K562 (cell line): ENCODE results near the gene TEX13B. TPM values are rescaled to one million over a fixed set of nuclear protein-coding genes. Genes with fewer than 3 reads are reported as not detected.

Source experiments
- ATAC-seq: fragments of 200-7000 bp; cut with Tn5 transposase; 3 replicates; pipeline ENCODE4 v1.9.1; 2020; ENCODE audit warnings: moderate library complexity
- BruUV-seq: library from RNA; stranded (reverse); fragments of 400-500 nt; replicated peaks from 2 replicates; lab custom pipeline; 2021; lab: Mats Ljungman, UMichigan
- CTCF ChIA-PET: fragments of 300-600 bp; formaldehyde crosslinking; extraction: SDS; loops from one replicate; lab custom pipeline; 2021; ENCODE audit warnings: low intra/inter-chr PET ratio; lab: Yijun Ruan, JAX
- POLR2A ChIA-PET: fragments of 300-600, 350-650 bp; sonication (Branson Sonifier 250); formaldehyde crosslinking; extraction: SDS; loops from one replicate; lab custom pipeline; 2021; ENCODE audit warnings: antibody characterized with exemption, inconsistent platforms; lab: Yijun Ruan, JAX
- DNase-seq, 4 experiments: peaks; one replicate each; pipeline versions ENCODE4 v3.0.0 to v3.0.0-alpha.2; 2011 to 2018; ENCODE audit warnings: low spot score in 3 of 4, mixed read lengths in 3 of 4; ENCODE audit errors: extremely low read depth in 1 of 4
- FAIRE-seq: peaks from 2 replicates; lab custom pipeline; 2011; peaks lifted over from hg19 to GRCh38; lab: Jason Lieb, UNC
- H2AFZ ChIP-seq: 2 replicates; pipeline ENCODE4 v1.6.0; 2011; ENCODE audit warnings: low read depth, low read length, control low read depth, inconsistent platforms
- H3K27ac ChIP-seq: fragments of 200-600 bp; 3 replicates; pipeline ENCODE4 v1.8.0; 2011; ENCODE audit warnings: low read depth, mild to moderate bottlenecking, control low read depth, inconsistent platforms, low read length, moderate library complexity, mixed read lengths; ENCODE audit errors: extremely low read depth
- H3K27me3 ChIP-seq, 2 experiments: fragments of 300-600 bp in 1 of 2; 2 replicates in 1 of 2; 3 replicates in 1 of 2; pipeline versions ENCODE4 v1.6.0 to v1.8.0; 2011; ENCODE audit warnings: inconsistent platforms in 2 of 2, low read length in 2 of 2, mild to moderate bottlenecking in 1 of 2, mixed read lengths in 1 of 2, moderate library complexity in 1 of 2; ENCODE audit not compliant: control insufficient read depth in 2 of 2, insufficient read depth in 2 of 2
- H3K36me3 ChIP-seq: fragments of 300-600 bp; 3 replicates; pipeline ENCODE4 v1.8.0; 2011; ENCODE audit warnings: mild to moderate bottlenecking, low read length, inconsistent platforms; ENCODE audit not compliant: control insufficient read depth, insufficient read depth
- H3K4me1 ChIP-seq, 2 experiments: fragments of 200-600 bp in 1 of 2; replicated peaks in 1 of 2; 2 replicates in 1 of 2; 3 replicates in 1 of 2; pipeline versions ENCODE4 v1.5.1 to v1.8.0; 2011; ENCODE audit warnings: inconsistent platforms in 2 of 2, low read length in 2 of 2, mild to moderate bottlenecking in 1 of 2, mixed read lengths in 1 of 2, moderate library complexity in 1 of 2; ENCODE audit not compliant: control insufficient read depth in 2 of 2, insufficient read depth in 2 of 2
- H3K4me2 ChIP-seq: 2 replicates; pipeline ENCODE4 v1.6.1; 2011; ENCODE audit warnings: low read length, control low read depth, inconsistent platforms, mixed read lengths; ENCODE audit not compliant: insufficient read depth
- H3K4me3 ChIP-seq: fragments of 200-600 bp; sonication (generic), shearing (Covaris generic); 2 replicates; pipeline ENCODE4 v1.5.1; 2016; ENCODE audit warnings: control low read depth, inconsistent platforms
- H3K79me2 ChIP-seq: fragments of 200-600 bp; 3 replicates; pipeline ENCODE4 v1.8.0; 2011; ENCODE audit warnings: low read length, inconsistent platforms; ENCODE audit not compliant: control insufficient read depth, insufficient read depth
- H3K9ac ChIP-seq, 2 experiments: 2 replicates each; pipeline versions ENCODE4 v1.6.0 to v1.6.1; 2011; ENCODE audit warnings: low read depth in 2 of 2, low read length in 2 of 2, control low read depth in 1 of 2, inconsistent platforms in 1 of 2, mild to moderate bottlenecking in 1 of 2, mixed read lengths in 1 of 2; ENCODE audit not compliant: insufficient read depth in 1 of 2
- H3K9me1 ChIP-seq: one replicate; pipeline ENCODE4 v1.6.0; 2011; ENCODE audit warnings: inconsistent platforms, mild to moderate bottlenecking, low read length, moderate library complexity; ENCODE audit not compliant: control insufficient read depth, insufficient read depth
- H3K9me3 ChIP-seq: replicated peaks from 2 replicates; pipeline ENCODE4 v1.5.1; 2011; ENCODE audit warnings: low read depth, low read length, inconsistent platforms; ENCODE audit not compliant: control insufficient read depth, insufficient read depth
- H4K20me1 ChIP-seq: replicated peaks from 2 replicates; pipeline ENCODE4 v1.6.1; 2011; ENCODE audit warnings: low read length, inconsistent platforms, mixed read lengths; ENCODE audit not compliant: control insufficient read depth, insufficient read depth
- DACH1 ChIP-seq: fragments of 450-650 bp; IDR thresholded peaks from 2 replicates; pipeline ENCODE4 v1.6.1; 2018; ENCODE audit not compliant: partially characterized antibody
- ETS1 ChIP-seq: conservative IDR thresholded peaks from 2 replicates; pipeline ENCODE4 v1.6.1; 2011; ENCODE audit warnings: low read depth, mild to moderate bottlenecking, low read length; ENCODE audit not compliant: control insufficient read depth
- MAX ChIP-seq: sonication (generic); formaldehyde crosslinking; IDR thresholded peaks from 2 replicates; pipeline ENCODE4 v1.9.0; 2022; ENCODE audit warnings: mild to moderate bottlenecking, missing genetic modification reagents
- ZHX1 ChIP-seq: fragments of 150-350 bp; conservative IDR thresholded peaks from 2 replicates; pipeline ENCODE4 v1.6.1; 2014; ENCODE audit warnings: low read length
- WGBS: fragments of 100-300 bp; shearing (Covaris generic); methylation state at CpG from one replicate; pipeline ENCODE4 v1.1.6; 2016; ENCODE audit warnings: low coverage, mixed read lengths; ENCODE audit not compliant: insufficient coverage; ENCODE audit errors: missing lambda C conversion rate; 5-methylcytosine and 5-hydroxymethylcytosine counted together
- in situ Hi-C: fragments of 300-500 bp; cut with MboI; formaldehyde crosslinking; loops from 4 replicates; pipeline ENCODE4 v1.15.0; 2018; ENCODE audit warnings: inconsistent platforms, mixed read lengths
- intact Hi-C: fragments of 100-400 bp; cut with micrococcal nuclease; formaldehyde crosslinking; loops from 2 replicates; pipeline ENCODE4 v1.14.2; 2022
- polyA plus RNA-seq, 8 experiments: library from polyadenylated mRNA; depleted of rRNA in 4 of 8; stranded (reverse) in 5 of 8; unstranded in 3 of 8; fragments of >200 nt; fragmentation: Nextera tagmentation in 2 of 8; fragmentation: Illumina TruSeq in 1 of 8; extraction: Ambion mirVana in 2 of 8; extraction: Trizol in 1 of 8; gene quantifications; 2 replicates each; pipeline versions ENCODE4 v1.2.1 to v1.2.3, GENCODE V29; 2011 to 2014; ENCODE audit warnings: inconsistent platforms in 1 of 8, missing spikeins in 1 of 8
- total RNA-seq, 7 experiments: library from RNA; depleted of rRNA in 6 of 7; stranded (reverse); fragments of >200 nt in 6 of 7; fragmentation: Illumina TruSeq in 2 of 7; extraction: Trizol in 2 of 7; gene quantifications; 2 replicates each; pipeline versions ENCODE4 v1.2.1 to v1.2.3, GENCODE V29; 2011 to 2021; ENCODE audit warnings: low replicate concordance in 1 of 7

The TEX13B gene
- total and polyA plus RNA-seq, 9 of the 15 experiments (the other 6 are each of a cell fraction or from before 2014, with no cell fraction given) = not detected

- in situ Hi-C loops = no loop called here
- TF ChIP-seq ETS1 (no peak), DACH1 (no peak), ZHX1 (no peak), MAX (no peak)
- Histone ChIP-seq H3K36me3 (no peaks in the 10 kb centered on the region), H4K20me1 (no peaks in the 10 kb centered on the region), H3K9me3 (no peaks in the 10 kb centered on the region), H3K4me3 (no peak overlapping the region), H3K27me3 (no peaks in the 10 kb centered on the region), H3K4me1 (no peaks in the 10 kb centered on the region), H3K4me2 (no peak overlapping the region), H3K79me2 (no peaks in the 10 kb centered on the region), H3K27ac (no peak overlapping the region), H3K9ac (no peak overlapping the region), H2AFZ (no peak overlapping the region), H3K9me1 (no peaks in the 10 kb centered on the region)
- WGBS = 7% methylated on average over 1 of the region's 1 CpG
- CTCF ChIA-PET = no interaction called here
- no TSS peak for BruUV-seq
- no peak for FAIRE-seq
- intact Hi-C loops = loop anchor here (10.0 kb wide), 1 partner anchor 506 kb away; no protein-coding TSS in a partner anchor
- DNase-seq = no peak
- ATAC-seq = no peak
- POLR2A ChIA-PET = no interaction called here
Measured at GRCh38 chrX:108028854-108029253, 46.7 kb upstream of the TEX13B start.
